Measurements from ENCODE around the gene PSMD6.

The PSMD6 gene

GRCh38 chr3:63988943-63989342, 34.4 kb downstream of the PSMD6 start:
- peaks cover 80% of the 10 kb centered on the region for H3K36me3 ChIP-seq (replicated peaks; ENCODE audit: low read depth, low read length)
- no peak for TF ChIP-seq CTCF (IDR thresholded peaks at IDR 0.05; ENCODE audit: low read depth, low read length)
- no peak for TF ChIP-seq EZH2phosphoT487 (IDR thresholded peaks at IDR 0.05; ENCODE audit: low read depth)
- 0 out of 2 replicates have a peak, but pooled peaks cover 3% of the 10 kb centered on the region for H4K20me1 ChIP-seq (ENCODE audit: insufficient read depth, low read length)
- H2AFZ ChIP-seq (ENCODE audit: low read depth, low read length): no peak overlapping the region
- H3K27ac ChIP-seq (ENCODE audit: low read length): no peak overlapping the region
- no peaks in the 10 kb centered on the region for H3K9me3 ChIP-seq (ENCODE audit: insufficient read depth, low read length)
- no peak overlapping the region for H3K4me2 ChIP-seq (ENCODE audit: low read length)
- H3K27me3 ChIP-seq (ENCODE audit: low read depth, low read length): no peaks in the 10 kb centered on the region
- no peak overlapping the region for H3K9ac ChIP-seq (ENCODE audit: low read length)
- no peak overlapping the region for H3K4me3 ChIP-seq (ENCODE audit: low read length)
- peaks cover 10% of the 10 kb centered on the region for H3K4me1 ChIP-seq (ENCODE audit: low read length)
- H3K79me2 ChIP-seq (ENCODE audit: low read length): no peaks in the 10 kb centered on the region; the same call in 1 of the 2 replicates

- no peak for TF ChIP-seq EZH2phosphoT487 (IDR thresholded peaks at IDR 0.05; ENCODE audit: low read depth)
- TF ChIP-seq CTCF (IDR thresholded peaks at IDR 0.05; ENCODE audit: low read depth, low read length): no peak
- no peak overlapping the region for H3K4me2 ChIP-seq (ENCODE audit: low read length)
- H3K9me3 ChIP-seq (ENCODE audit: insufficient read depth, low read length): no peaks in the 10 kb centered on the region
- H3K4me3 ChIP-seq (ENCODE audit: low read length): no peak overlapping the region
- H2AFZ ChIP-seq (ENCODE audit: low read depth, low read length): no peak overlapping the region
- H3K27me3 ChIP-seq (ENCODE audit: low read depth, low read length): no peaks in the 10 kb centered on the region
- H3K36me3 ChIP-seq (replicated peaks; ENCODE audit: low read depth, low read length): peaks cover 75% of the 10 kb centered on the region
- H3K27ac ChIP-seq (ENCODE audit: low read length): no peak overlapping the region
- no peaks in the 10 kb centered on the region for H3K79me2 ChIP-seq (ENCODE audit: low read length)
- H3K4me1 ChIP-seq (ENCODE audit: low read length): peaks cover 12% of the 10 kb centered on the region
- peaks cover 5% of the 10 kb centered on the region; the same call in 1 of the 2 replicates for H4K20me1 ChIP-seq (ENCODE audit: insufficient read depth, low read length)
- no peak overlapping the region for H3K9ac ChIP-seq (ENCODE audit: low read length)
These were observed 36.5 kb downstream of the PSMD6 start for GRCh38 chr3:63986831-63987230.

DNA sequence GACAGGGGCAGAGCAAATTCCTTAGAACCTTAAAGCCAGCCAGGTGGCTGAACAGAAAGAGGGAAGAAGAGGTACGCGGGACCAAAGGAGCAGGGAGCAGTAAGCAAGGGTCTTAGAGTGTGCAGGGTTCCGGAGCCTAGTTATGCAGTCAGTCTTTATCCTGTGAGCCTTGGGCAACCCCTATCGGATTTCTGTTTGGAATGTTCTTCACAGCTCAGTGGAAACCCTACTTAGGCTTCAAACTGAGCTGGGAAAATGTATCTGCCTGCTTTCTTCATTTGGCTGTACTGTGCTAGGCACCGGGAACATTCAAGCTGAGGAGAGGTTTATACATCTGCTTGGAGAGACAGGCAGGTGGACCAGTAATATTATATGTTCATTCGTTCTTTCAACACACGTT, 37.1 kb downstream of the PSMD6 start:
- Histone ChIP-seq H3K27ac (ENCODE audit: low read length) (no peak overlapping the region), H3K27me3 (ENCODE audit: low read depth, low read length) (no peaks in the 10 kb centered on the region), H3K9me3 (ENCODE audit: insufficient read depth, low read length) (no peaks in the 10 kb centered on the region), H4K20me1 (ENCODE audit: insufficient read depth, low read length) (peaks cover 8% of the 10 kb centered on the region; the same call in 1 of the 2 replicates), H3K4me1 (ENCODE audit: low read length) (peaks cover 17% of the 10 kb centered on the region), H3K9ac (ENCODE audit: low read length) (no peak overlapping the region), H3K4me2 (ENCODE audit: low read length) (no peak overlapping the region), H3K79me2 (ENCODE audit: low read length) (no peaks in the 10 kb centered on the region), H3K4me3 (ENCODE audit: low read length) (no peak overlapping the region), H2AFZ (ENCODE audit: low read depth, low read length) (no peak overlapping the region), H3K36me3 (replicated peaks; ENCODE audit: low read depth, low read length) (peaks cover 75% of the 10 kb centered on the region)
- TF ChIP-seq EZH2phosphoT487 (IDR thresholded peaks at IDR 0.05; ENCODE audit: low read depth): no peak

DNA sequence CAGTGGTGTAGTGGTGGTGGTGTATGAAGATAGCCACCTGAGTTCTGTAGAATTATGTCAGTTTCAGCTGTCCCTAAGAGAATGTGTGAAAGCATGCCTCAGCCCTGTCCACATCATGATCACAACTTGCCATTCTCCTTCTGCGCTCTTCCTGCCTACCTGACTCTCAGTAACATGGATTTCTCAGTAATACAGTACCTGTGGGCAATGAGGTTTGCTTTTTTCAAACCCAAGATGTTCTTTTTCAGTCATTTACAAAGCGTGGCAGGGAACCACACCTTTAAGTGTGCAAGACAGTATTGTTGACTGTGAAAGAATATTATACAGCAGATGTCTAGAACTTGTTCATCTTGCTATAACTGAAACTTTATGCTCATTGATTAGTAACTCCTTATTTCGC, 38.9 kb downstream of the PSMD6 start:
- Histone ChIP-seq H3K4me1 (ENCODE audit: low read length) (peaks cover 17% of the 10 kb centered on the region), H3K27ac (ENCODE audit: low read length) (no peak overlapping the region), H3K27me3 (ENCODE audit: low read depth, low read length) (no peaks in the 10 kb centered on the region), H3K79me2 (ENCODE audit: low read length) (no peaks in the 10 kb centered on the region), H3K36me3 (replicated peaks; ENCODE audit: low read depth, low read length) (peaks cover 73% of the 10 kb centered on the region), H3K4me3 (ENCODE audit: low read length) (no peak overlapping the region), H4K20me1 (ENCODE audit: insufficient read depth, low read length) (peaks cover 12% of the 10 kb centered on the region), H3K9me3 (ENCODE audit: insufficient read depth, low read length) (no peaks in the 10 kb centered on the region), H3K4me2 (ENCODE audit: low read length) (no peak overlapping the region), H3K9ac (ENCODE audit: low read length) (no peak overlapping the region), H2AFZ (ENCODE audit: low read depth, low read length) (no peak overlapping the region)
- TF ChIP-seq EZH2phosphoT487 (IDR thresholded peaks at IDR 0.05; ENCODE audit: low read depth) (no peak), CTCF (IDR thresholded peaks at IDR 0.05; ENCODE audit: low read depth, low read length) (no peak)

All from OCI-LY3 (cell line).